NB4 (cell line): Measurements from ENCODE around the gene GJA3.

Source experiments
- CTCF ChIP-seq: IDR thresholded peaks from one replicate; pipeline ENCODE4 v1.5.1; 2012; ENCODE audit warnings: low read depth, low read length
- MAX ChIP-seq: IDR thresholded peaks from 2 replicates; pipeline ENCODE4 v1.6.1; 2011; ENCODE audit warnings: low read depth, low read length
- MYC ChIP-seq: IDR thresholded peaks from 2 replicates; pipeline ENCODE4 v1.6.1; 2011; ENCODE audit warnings: low read depth, low read length
- POLR2A ChIP-seq: IDR thresholded peaks from 2 replicates; pipeline ENCODE4 v1.6.1; 2011; ENCODE audit warnings: mild to moderate bottlenecking; ENCODE audit not compliant: insufficient read length; ENCODE audit errors: extremely low read depth

GRCh38 chr13:20142927-20143480 lies 17.8 kb downstream of the GJA3 start:
- TF ChIP-seq CTCF (no peak), MYC (no peak), POLR2A (no peak), MAX (no peak)
